GM10266 (cell line): ENCODE results near the gene METTL17.

Experiments
- DNase-seq: peaks from one replicate; pipeline ENCODE4 v3.0.0; 2012; ENCODE audit errors: extremely low spot score
- TF ChIP-seq, protein P1 (sequence below): IDR thresholded peaks from 2 replicates; pipeline ENCODE4 v1.5.1; 2012; ENCODE audit warnings: mild to moderate bottlenecking, low read depth; ENCODE audit not compliant: control insufficient read depth, insufficient read depth; ENCODE audit errors: missing control alignments

Gene METTL17

DNA sequence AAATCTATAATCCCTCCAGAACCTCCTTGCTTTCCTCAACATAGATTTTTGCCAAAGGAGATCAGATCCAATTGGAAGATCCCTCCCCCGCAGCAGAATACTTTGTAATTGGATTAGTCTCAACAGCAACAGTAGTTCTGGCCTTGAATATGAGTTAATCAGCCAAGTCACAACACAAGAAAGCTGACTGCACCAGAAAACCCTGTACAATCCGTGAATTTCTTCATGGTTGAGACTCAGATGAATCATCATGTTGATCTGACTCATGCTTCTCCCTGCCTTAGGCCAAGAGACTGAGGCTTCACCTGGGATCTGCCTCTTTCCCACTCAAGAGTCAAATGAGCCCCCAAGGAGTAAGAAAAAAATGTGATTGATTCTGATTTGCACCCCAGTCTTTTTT, 3.0 kb upstream of the METTL17 start:
- no peak for DNase-seq
- TF ChIP-seq, protein P1, sequence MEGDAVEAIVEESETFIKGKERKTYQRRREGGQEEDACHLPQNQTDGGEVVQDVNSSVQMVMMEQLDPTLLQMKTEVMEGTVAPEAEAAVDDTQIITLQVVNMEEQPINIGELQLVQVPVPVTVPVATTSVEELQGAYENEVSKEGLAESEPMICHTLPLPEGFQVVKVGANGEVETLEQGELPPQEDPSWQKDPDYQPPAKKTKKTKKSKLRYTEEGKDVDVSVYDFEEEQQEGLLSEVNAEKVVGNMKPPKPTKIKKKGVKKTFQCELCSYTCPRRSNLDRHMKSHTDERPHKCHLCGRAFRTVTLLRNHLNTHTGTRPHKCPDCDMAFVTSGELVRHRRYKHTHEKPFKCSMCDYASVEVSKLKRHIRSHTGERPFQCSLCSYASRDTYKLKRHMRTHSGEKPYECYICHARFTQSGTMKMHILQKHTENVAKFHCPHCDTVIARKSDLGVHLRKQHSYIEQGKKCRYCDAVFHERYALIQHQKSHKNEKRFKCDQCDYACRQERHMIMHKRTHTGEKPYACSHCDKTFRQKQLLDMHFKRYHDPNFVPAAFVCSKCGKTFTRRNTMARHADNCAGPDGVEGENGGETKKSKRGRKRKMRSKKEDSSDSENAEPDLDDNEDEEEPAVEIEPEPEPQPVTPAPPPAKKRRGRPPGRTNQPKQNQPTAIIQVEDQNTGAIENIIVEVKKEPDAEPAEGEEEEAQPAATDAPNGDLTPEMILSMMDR, result no peak

- DNase-seq, result no peak
Measured at GRCh38 chr14:20988717-20989470, 886 bp upstream of the METTL17 start.

GRCh38 chr14:20989471-20989786, 351 bp upstream of the METTL17 start:
- TF ChIP-seq, protein P1, result no peak
- no peak for DNase-seq

More at GRCh38 chr14:20988717-20989470, 886 bp upstream of the METTL17 start:
- TF ChIP-seq, protein P1, result no peak

DNA sequence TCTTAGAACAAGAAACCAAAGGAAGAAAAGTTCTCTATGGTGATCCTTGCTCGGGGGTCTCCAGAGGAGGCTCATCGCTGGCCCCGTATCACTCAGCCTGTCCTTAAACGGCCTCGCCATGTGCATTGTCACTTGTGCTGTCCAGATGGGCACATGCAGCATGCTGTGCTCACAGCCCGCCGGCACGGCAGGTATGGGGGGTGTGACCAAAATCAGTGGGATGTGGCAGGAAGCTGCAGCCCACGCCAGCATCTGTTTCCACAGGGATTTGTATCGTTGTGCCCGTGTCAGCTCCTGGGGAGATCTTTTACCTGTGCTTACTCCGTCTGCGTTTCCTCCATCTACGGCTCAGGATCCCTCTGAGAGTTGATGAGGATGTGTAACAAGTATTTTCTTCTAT, 6.7 kb downstream of the METTL17 start:
- TF ChIP-seq, protein P1, result no peak
- DNase-seq, result no peak

DNA sequence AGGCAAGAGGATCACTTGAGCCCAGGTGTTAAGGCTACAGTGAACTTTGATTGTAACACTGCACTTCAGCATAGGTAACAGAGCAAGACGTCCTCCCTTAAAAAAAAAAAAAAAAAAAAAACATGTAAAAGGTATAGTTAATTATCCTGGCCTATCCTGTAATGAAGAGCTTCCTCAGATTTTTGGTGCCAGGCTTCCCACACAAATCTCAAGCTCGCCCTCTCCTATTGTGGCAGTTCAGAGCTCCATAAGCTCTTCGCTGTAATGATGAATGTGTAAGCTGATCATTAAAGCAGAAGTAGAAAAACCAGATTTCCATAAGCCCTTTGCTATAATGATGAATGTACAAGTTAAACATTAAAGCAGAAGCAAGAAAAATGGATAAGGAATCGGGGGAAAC, 7.3 kb downstream of the METTL17 start:
- TF ChIP-seq, protein P1, result no peak
- DNase-seq, result no peak

DNA sequence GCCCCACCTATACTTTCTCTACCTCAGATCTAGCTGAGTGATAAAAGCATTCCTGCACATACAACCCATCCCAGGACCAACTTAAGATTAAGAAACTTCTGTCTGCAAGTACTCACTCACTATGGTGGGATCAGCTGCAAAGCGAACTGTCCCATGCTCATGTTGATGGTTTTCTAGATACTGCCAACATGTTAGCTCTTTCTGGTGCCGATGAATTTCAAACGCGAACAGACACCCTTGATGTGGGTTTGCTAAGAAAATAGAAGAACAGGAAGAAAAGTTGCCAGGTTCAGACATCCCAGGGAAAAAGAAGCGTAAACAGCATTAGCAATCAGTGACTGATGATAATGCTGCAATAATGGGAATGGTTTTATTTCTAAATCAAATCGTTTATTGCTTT, 7.8 kb downstream of the METTL17 start:
- TF ChIP-seq, protein P1, result no peak
- no peak for DNase-seq

- no peak for DNase-seq
- TF ChIP-seq, protein P1, result no peak
Measured at GRCh38 chr14:20998139-20998538, 8.4 kb downstream of the METTL17 start.
